NT2/D1 (cell line): ENCODE results near the gene CTNNA2.

Source experiments
- DNase-seq: peaks from one replicate; pipeline ENCODE4 v3.0.0-alpha.2; 2011; ENCODE audit warnings: low read depth, low spot score
- H3K27me3 ChIP-seq: 2 replicates; pipeline ENCODE4 v1.6.0; 2011; ENCODE audit warnings: mild to moderate bottlenecking; ENCODE audit not compliant: insufficient read length, insufficient read depth
- H3K36me3 ChIP-seq: 2 replicates; pipeline ENCODE4 v1.6.1; 2011; ENCODE audit warnings: mild to moderate bottlenecking, low read length, mixed read lengths; ENCODE audit not compliant: insufficient read depth, insufficient read length
- H3K4me1 ChIP-seq: 2 replicates; pipeline ENCODE4 v1.5.1; 2011; ENCODE audit not compliant: insufficient read depth, insufficient read length
- H3K4me3 ChIP-seq: 2 replicates; pipeline ENCODE4 v1.5.1; 2011; ENCODE audit warnings: low read depth; ENCODE audit not compliant: insufficient read length
- H3K9ac ChIP-seq: 2 replicates; pipeline ENCODE4 v1.6.0; 2011; ENCODE audit warnings: low read depth; ENCODE audit not compliant: insufficient read length
- H3K9me3 ChIP-seq: 2 replicates; pipeline ENCODE4 v1.5.1; 2011; ENCODE audit warnings: mild to moderate bottlenecking, low read length; ENCODE audit not compliant: insufficient read depth
- SUZ12 ChIP-seq: IDR thresholded peaks from 2 replicates; pipeline ENCODE4 v1.6.1; 2011; ENCODE audit not compliant: insufficient read length, insufficient read depth; ENCODE audit errors: extremely low read depth
- YY1 ChIP-seq: IDR thresholded peaks from 2 replicates; pipeline ENCODE4 v1.6.1; 2011; ENCODE audit not compliant: insufficient read length, insufficient read depth
- ZNF274 ChIP-seq: IDR thresholded peaks from 2 replicates; pipeline ENCODE4 v1.6.1; 2011; ENCODE audit warnings: mild to moderate bottlenecking, low read depth, low read length

Gene CTNNA2

DNA sequence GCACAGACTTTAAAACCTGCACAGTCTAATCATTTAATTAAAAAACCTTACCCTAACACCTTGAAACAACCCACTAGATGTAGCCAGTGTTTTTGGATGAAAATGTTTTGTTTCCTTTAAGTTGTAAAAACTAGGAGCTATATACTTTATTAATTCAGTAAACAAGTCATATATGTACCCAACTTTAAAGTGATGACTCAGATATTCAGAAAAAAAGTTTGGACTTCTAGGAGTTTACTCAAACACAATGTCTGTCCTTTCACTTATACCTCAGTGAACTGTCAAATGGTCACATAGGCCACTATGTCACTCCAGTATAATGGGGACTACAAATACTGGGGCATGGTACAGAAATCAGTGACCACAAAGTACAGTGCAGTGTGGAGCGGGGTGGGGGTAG is 431.4 kb downstream of the CTNNA2 start:
- no peaks in the 10 kb centered on the region for H3K4me1 ChIP-seq
- H3K36me3 ChIP-seq, result no peaks in the 10 kb centered on the region
- no peak overlapping the region for H3K9ac ChIP-seq
- H3K9me3 ChIP-seq, result no peaks in the 10 kb centered on the region
- H3K27me3 ChIP-seq, result no peaks in the 10 kb centered on the region
- H3K4me3 ChIP-seq, result no peak overlapping the region
- TF ChIP-seq SUZ12 (no peak), YY1 (no peak), ZNF274 (no peak)
- no peak for DNase-seq

DNA sequence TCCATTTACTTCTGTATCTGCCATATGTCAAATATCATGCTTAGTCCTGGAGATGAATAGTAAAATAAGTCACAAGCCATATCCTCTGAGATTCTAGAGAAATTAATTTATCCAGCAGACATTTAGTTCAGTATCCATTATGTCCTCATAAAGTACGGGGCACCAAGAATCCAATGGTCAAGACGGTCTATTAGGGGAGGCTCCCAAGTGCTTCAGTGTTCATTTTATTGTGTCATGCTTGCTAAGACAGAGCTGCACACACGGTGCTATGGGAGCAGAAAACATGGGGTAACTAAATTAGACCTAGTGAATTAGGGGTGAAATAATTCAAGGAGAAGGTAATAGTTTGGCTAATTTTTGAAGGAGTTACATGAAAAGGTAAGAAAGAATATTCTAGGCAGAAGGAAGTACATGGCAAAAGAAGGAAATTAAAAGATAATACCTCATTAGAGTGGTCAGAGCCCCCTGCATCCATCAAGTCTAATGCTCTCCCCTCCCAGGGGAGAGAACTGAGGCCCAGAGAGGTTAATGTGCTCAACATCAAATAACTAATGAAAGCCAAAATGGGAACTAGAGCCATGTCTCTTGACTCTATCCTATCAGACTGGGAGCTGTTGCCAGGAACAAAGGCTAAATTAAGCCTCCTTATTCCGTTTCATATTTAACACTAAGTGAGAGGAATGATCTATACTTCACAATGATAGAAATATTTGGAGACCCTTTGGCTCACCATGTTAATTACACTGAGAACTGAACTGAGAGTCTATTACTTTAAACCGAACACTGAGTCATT is 433.0 kb downstream of the CTNNA2 start:
- TF ChIP-seq ZNF274 (no peak), YY1 (no peak), SUZ12 (no peak)
- no peaks in the 10 kb centered on the region for H3K9me3 ChIP-seq
- no peak for DNase-seq
- no peaks in the 10 kb centered on the region for H3K36me3 ChIP-seq
- no peak overlapping the region for H3K4me3 ChIP-seq
- H3K4me1 ChIP-seq, result no peaks in the 10 kb centered on the region
- no peak overlapping the region for H3K9ac ChIP-seq
- no peaks in the 10 kb centered on the region for H3K27me3 ChIP-seq

- TF ChIP-seq YY1, result no peak
- TF ChIP-seq SUZ12, result no peak
- TF ChIP-seq ZNF274, result no peak
- Histone ChIP-seq H3K9ac (no peak overlapping the region), H3K4me1 (no peaks in the 10 kb centered on the region), H3K9me3 (no peaks in the 10 kb centered on the region), H3K36me3 (no peaks in the 10 kb centered on the region), H3K27me3 (no peaks in the 10 kb centered on the region), H3K4me3 (no peak overlapping the region)
- no peak for DNase-seq
Measured at GRCh38 chr2:79947751-79948150, 434.9 kb downstream of the CTNNA2 start.

- Histone ChIP-seq H3K9me3 (no peaks in the 10 kb centered on the region), H3K9ac (no peak overlapping the region), H3K4me3 (no peak overlapping the region), H3K27me3 (no peaks in the 10 kb centered on the region), H3K36me3 (no peaks in the 10 kb centered on the region), H3K4me1 (no peaks in the 10 kb centered on the region)
- no peak for DNase-seq
- TF ChIP-seq YY1 (no peak), ZNF274 (no peak), SUZ12 (no peak)
Measured at GRCh38 chr2:79950526-79950925, 437.7 kb downstream of the CTNNA2 start.

DNA sequence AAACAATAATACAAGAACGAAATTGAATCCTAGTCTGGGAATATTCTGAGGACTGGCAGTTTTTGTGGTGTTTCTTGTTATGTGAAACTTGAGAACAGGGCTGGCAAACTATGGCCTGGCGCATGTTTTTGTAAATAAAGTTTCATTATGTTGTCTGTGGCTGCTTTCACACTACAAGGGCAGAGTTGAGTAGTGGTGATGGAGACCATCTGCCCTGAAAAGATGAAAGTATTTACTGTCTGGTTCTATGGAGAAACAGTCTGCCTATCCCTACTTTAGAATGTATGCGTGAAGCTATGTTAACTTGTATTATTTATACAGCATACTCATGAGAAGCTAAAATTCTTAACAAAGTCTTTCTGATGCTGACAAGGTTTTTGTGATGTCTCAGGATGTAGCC is 439.8 kb downstream of the CTNNA2 start:
- Histone ChIP-seq H3K4me1 (no peaks in the 10 kb centered on the region), H3K4me3 (no peak overlapping the region), H3K27me3 (no peaks in the 10 kb centered on the region), H3K9ac (no peak overlapping the region), H3K9me3 (no peaks in the 10 kb centered on the region), H3K36me3 (no peaks in the 10 kb centered on the region)
- TF ChIP-seq YY1 (no peak), SUZ12 (no peak), ZNF274 (no peak)
- no peak for DNase-seq

DNA sequence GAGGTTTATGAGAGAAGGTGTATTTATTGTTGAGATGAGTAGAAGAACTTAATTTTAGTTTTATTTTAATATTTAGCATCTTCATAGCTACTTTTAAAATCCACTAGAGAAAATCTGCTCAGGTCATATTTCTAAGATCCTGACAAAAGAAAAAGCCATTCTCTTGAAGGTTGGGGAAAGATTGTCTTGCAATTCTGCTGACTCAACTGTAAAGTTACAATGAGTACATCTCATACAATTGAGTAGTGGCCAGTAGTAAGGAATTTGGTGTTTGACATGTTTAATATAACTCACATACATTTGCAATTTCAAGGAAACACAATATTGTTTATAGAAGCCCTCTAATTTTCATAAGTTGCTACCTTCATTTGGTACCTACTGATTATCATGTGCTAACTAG is 447.2 kb downstream of the CTNNA2 start:
- no peaks in the 10 kb centered on the region for H3K36me3 ChIP-seq
- H3K4me1 ChIP-seq, result no peaks in the 10 kb centered on the region
- TF ChIP-seq ZNF274, result no peak
- no peak for TF ChIP-seq YY1
- TF ChIP-seq SUZ12, result no peak
- H3K9me3 ChIP-seq, result no peaks in the 10 kb centered on the region
- H3K4me3 ChIP-seq, result no peak overlapping the region
- no peak overlapping the region for H3K9ac ChIP-seq
- no peak for DNase-seq
- no peaks in the 10 kb centered on the region for H3K27me3 ChIP-seq

GRCh38 chr2:79960519-79960918 is 447.7 kb downstream of the CTNNA2 start:
- no peaks in the 10 kb centered on the region for H3K27me3 ChIP-seq
- TF ChIP-seq ZNF274 (no peak), YY1 (no peak), SUZ12 (no peak)
- no peak for DNase-seq
- H3K9ac ChIP-seq, result no peak overlapping the region
- H3K4me1 ChIP-seq, result no peaks in the 10 kb centered on the region
- H3K36me3 ChIP-seq, result no peaks in the 10 kb centered on the region
- H3K9me3 ChIP-seq, result no peaks in the 10 kb centered on the region
- H3K4me3 ChIP-seq, result no peak overlapping the region

- H3K4me3 ChIP-seq, result no peak overlapping the region
- DNase-seq, result no peak
- TF ChIP-seq SUZ12 (no peak), ZNF274 (no peak), YY1 (no peak)
- no peaks in the 10 kb centered on the region for H3K36me3 ChIP-seq
- no peaks in the 10 kb centered on the region for H3K4me1 ChIP-seq
- H3K27me3 ChIP-seq, result no peaks in the 10 kb centered on the region
- no peaks in the 10 kb centered on the region for H3K9me3 ChIP-seq
- H3K9ac ChIP-seq, result no peak overlapping the region
Measured at GRCh38 chr2:79964966-79965365, 452.1 kb downstream of the CTNNA2 start.
